ENCODE results near the gene KCTD7. TPM values are rescaled to one million over a fixed set of nuclear protein-coding genes. Genes with fewer than 3 reads are reported as not detected.
"Not testable (repeated sequence)": the region's sequence is repeated elsewhere in the genome, so short reads cannot be mapped to it uniquely, and the experiment has no call there.

Gene KCTD7
- total and polyA plus RNA-seq, 8 donors, result 1.7 to 17.5 (median 4.8) TPM

GRCh38 chr7:66617295-66617694 lies 11.4 kb upstream of the KCTD7 start:
- intact Hi-C loops (cut with DNase I; ENCODE audit: low total_unique reads), result no loop called here
- TF ChIP-seq POLR2AphosphoS5 (IDR thresholded peaks at IDR 0.05) (peak; percentile 26 to 69 (median 44)), EP300 (IDR thresholded peaks at IDR 0.05) (peak; percentile 35), POLR2A (IDR thresholded peaks at IDR 0.05) (no peak)
- DNase-seq, result peak in 1 of 2 donors; percentile 44
- H3K36me3 ChIP-seq, result no peaks in the 10 kb centered on the region
- peak overlapping the region in 1 of 5 donors; percentile 77 for H3K27ac ChIP-seq
- no peaks in the 10 kb centered on the region for H3K4me1 ChIP-seq
- 68 to 85% (median 76%) methylated on average over 8 of the region's 8 CpGs for WGBS, 5 donors
- no peaks in the 10 kb centered on the region for H3K9me3 ChIP-seq
- H3K4me3 ChIP-seq, result no peak overlapping the region
- no peaks in the 10 kb centered on the region for H3K27me3 ChIP-seq

GRCh38 chr7:66619341-66619948 lies 9.2 kb upstream of the KCTD7 start:
- H3K9me3 ChIP-seq; H3K36me3 ChIP-seq; H3K4me3 ChIP-seq; H3K4me1 ChIP-seq; DNase-seq; H3K27ac ChIP-seq; H3K27me3 ChIP-seq; intact Hi-C loops (cut with DNase I; ENCODE audit: low total_unique reads): not testable (repeated sequence)
- 47 to 55% (median 51%) methylated on average over 4 of the region's 4 CpGs for WGBS, 5 donors

GRCh38 chr7:66626331-66626934 lies 2.2 kb upstream of the KCTD7 start:
- Histone ChIP-seq H3K27me3 (no peaks in the 10 kb centered on the region), H3K36me3 (no peaks in the 10 kb centered on the region), H3K4me1 (peaks cover 8 to 34% (median 21%) of the 10 kb centered on the region in 4 donors), H3K4me3 (no peak overlapping the region), H3K9me3 (no peaks in the 10 kb centered on the region), H3K27ac (peak overlapping the region in 3 of 5 donors; percentile 92 to 99 (median 97))
- DNase-seq, result no peak
- TF ChIP-seq EP300 (IDR thresholded peaks at IDR 0.05) (no peak), CTCF (IDR thresholded peaks at IDR 0.05) (no peak), POLR2A (IDR thresholded peaks at IDR 0.05) (no peak), POLR2AphosphoS5 (IDR thresholded peaks at IDR 0.05) (peak in 1 of 3 donors; percentile 3)
- intact Hi-C loops (cut with DNase I; ENCODE audit: low total_unique reads), result no loop called here
- 76 to 94% (median 85%) methylated on average over 3 of the region's 3 CpGs for WGBS, 5 donors

GRCh38 chr7:66627151-66627681 lies 1.5 kb upstream of the KCTD7 start:
- intact Hi-C loops (cut with DNase I; ENCODE audit: low total_unique reads), result no loop called here
- H3K36me3 ChIP-seq, result no peaks in the 10 kb centered on the region
- H3K27me3 ChIP-seq, result no peaks in the 10 kb centered on the region
- DNase-seq, result peak in 1 of 2 donors; percentile 79
- TF ChIP-seq EP300 (IDR thresholded peaks at IDR 0.05) (peak; percentile 89), POLR2AphosphoS5 (IDR thresholded peaks at IDR 0.05) (peak; percentile 69 to 98 (median 84)), POLR2A (IDR thresholded peaks at IDR 0.05) (no peak)
- no peaks in the 10 kb centered on the region for H3K9me3 ChIP-seq
- 37 to 54% (median 50%) methylated on average over 10 of the region's 10 CpGs for WGBS, 5 donors
- H3K27ac ChIP-seq, result peak overlapping the region in 4 of 5 donors; percentile 92 to 99 (median 96)
- peak overlapping the region in 2 of 4 donors; percentile 66 to 75 for H3K4me3 ChIP-seq
- H3K4me1 ChIP-seq, result peaks cover 8 to 42% (median 24%) of the 10 kb centered on the region in 4 donors

GRCh38 chr7:66627881-66628360 lies 760 bp upstream of the KCTD7 start:
- Histone ChIP-seq H3K4me3 (peak overlapping the region; percentile 66 to 87 (median 80)), H3K4me1 (peaks cover 8 to 49% (median 26%) of the 10 kb centered on the region in 4 donors), H3K27ac (peak overlapping the region; percentile 92 to 99 (median 97)), H3K9me3 (no peaks in the 10 kb centered on the region), H3K36me3 (no peaks in the 10 kb centered on the region), H3K27me3 (no peaks in the 10 kb centered on the region)
- intact Hi-C loops (cut with DNase I; ENCODE audit: low total_unique reads), result no loop called here
- TF ChIP-seq POLR2A (IDR thresholded peaks at IDR 0.05), result no peak
- no peak for TF ChIP-seq EP300 (IDR thresholded peaks at IDR 0.05)
- no peak for TF ChIP-seq POLR2AphosphoS5 (IDR thresholded peaks at IDR 0.05)
- no peak for TF ChIP-seq CTCF (IDR thresholded peaks at IDR 0.05)
- no peak for DNase-seq
- WGBS, 5 donors, result 0 to 1% (median 1%) methylated on average over 4 to 18 of the region's 18 CpGs

Data from stomach (tissue), 9 donors.